Calu3 (cell line): Measurements from ENCODE around the gene SLC25A30. TPM values are rescaled to one million over a fixed set of nuclear protein-coding genes. Genes with fewer than 3 reads are reported as not detected.
"Not testable (repeated sequence)": the region's sequence is repeated elsewhere in the genome, so short reads cannot be mapped to it uniquely, and the experiment has no call there.

Source experiments
- BruUV-seq: library from RNA; stranded (reverse); fragments of 400-500 nt; replicated peaks from 2 replicates; lab custom pipeline; 2021; lab: Mats Ljungman, UMichigan
- CTCF ChIA-PET: fragments of 300-600 bp; sonication (Branson Sonifier 250); formaldehyde crosslinking; loops from one replicate; lab custom pipeline; 2022; ENCODE audit warnings: antibody characterized with exemption; lab: Charles Lee
- DNase-seq: peaks from one replicate; pipeline ENCODE4 v3.0.0; 2022
- H3K27ac Mint-ChIP-seq: one replicate; pipeline ENCODE4 v1.8.0; 2022; ENCODE audit warnings: mixed read lengths; ENCODE audit not compliant: unreplicated experiment
- H3K27me3 Mint-ChIP-seq: one replicate; pipeline ENCODE4 v1.8.0; 2022; ENCODE audit warnings: mixed read lengths; ENCODE audit not compliant: unreplicated experiment
- H3K36me3 Mint-ChIP-seq: one replicate; pipeline ENCODE4 v1.8.0; 2022; ENCODE audit warnings: mild to moderate bottlenecking, moderate library complexity, mixed read lengths; ENCODE audit not compliant: insufficient read depth, unreplicated experiment
- H3K4me1 Mint-ChIP-seq: one replicate; pipeline ENCODE4 v1.8.0; 2022; ENCODE audit warnings: mild to moderate bottlenecking, low read depth, mixed read lengths; ENCODE audit not compliant: unreplicated experiment
- H3K4me3 Mint-ChIP-seq: one replicate; pipeline ENCODE4 v1.8.0; 2022; ENCODE audit warnings: mild to moderate bottlenecking, low read depth, moderate library complexity, mixed read lengths; ENCODE audit not compliant: unreplicated experiment
- H3K9me3 Mint-ChIP-seq: one replicate; pipeline ENCODE4 v1.8.0; 2022; ENCODE audit warnings: low read depth, mixed read lengths; ENCODE audit not compliant: unreplicated experiment
- intact Hi-C: fragments of 100-400 bp; cut with micrococcal nuclease; formaldehyde crosslinking; loops from one replicate; pipeline ENCODE4 v1.10.0; 2022; ENCODE audit not compliant: unreplicated experiment
- total RNA-seq: library from RNA; stranded (reverse); gene quantifications from 2 replicates; pipeline ENCODE4 v1.2.3, GENCODE V29; 2022
- TF ChIP-seq, protein P1 (sequence below): fragments of 200-600 bp; IDR thresholded peaks from one replicate; pipeline ENCODE4 v1.8.0; 2022; ENCODE audit warnings: antibody characterized with exemption; ENCODE audit not compliant: unreplicated experiment

Gene SLC25A30
- total RNA-seq, 1 experiment from 2014 or later, result 18.2 TPM

DNA sequence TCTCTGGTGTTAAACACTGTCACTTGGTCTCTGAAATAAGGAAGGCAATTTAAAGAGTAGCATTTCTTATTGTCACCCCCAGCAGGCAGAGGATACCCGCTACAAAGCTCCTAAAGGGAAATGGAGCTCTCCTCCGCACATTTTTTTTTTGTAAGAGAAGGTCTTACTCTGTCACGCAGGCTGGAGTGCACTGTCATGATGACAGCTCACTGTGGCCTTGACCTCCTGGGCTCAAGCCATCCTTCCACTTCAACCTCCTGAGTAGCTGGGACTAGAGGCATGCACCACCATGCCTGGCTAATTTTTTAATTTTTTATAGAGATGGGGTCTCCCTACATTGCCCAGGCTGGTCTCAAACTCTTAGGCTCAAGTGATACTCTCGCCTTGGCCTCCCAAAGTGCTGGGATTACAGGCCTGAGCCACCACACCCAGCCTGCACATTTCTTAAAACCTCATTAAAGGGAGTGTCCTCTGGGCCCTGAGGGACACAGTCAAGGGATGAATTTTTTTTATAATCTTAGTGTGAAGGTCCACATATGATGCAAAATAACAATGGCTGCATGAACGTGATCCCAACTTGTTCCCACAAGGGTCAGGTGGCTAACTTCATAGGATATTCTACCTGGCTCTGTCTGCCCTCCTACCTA, 32.1 kb downstream of the SLC25A30 start:
- H3K27ac Mint-ChIP-seq, result no peak overlapping the region
- H3K4me3 Mint-ChIP-seq, result no peak overlapping the region
- intact Hi-C loops, result no loop called here
- H3K27me3 Mint-ChIP-seq, result no peaks in the 10 kb centered on the region
- CTCF ChIA-PET, result no interaction called here
- no peaks in the 10 kb centered on the region for H3K4me1 Mint-ChIP-seq
- no TSS peak for BruUV-seq
- H3K9me3 Mint-ChIP-seq, result no peaks in the 10 kb centered on the region
- peaks cover 2% of the 10 kb centered on the region for H3K36me3 Mint-ChIP-seq
- DNase-seq, result no peak
- TF ChIP-seq, protein P1, sequence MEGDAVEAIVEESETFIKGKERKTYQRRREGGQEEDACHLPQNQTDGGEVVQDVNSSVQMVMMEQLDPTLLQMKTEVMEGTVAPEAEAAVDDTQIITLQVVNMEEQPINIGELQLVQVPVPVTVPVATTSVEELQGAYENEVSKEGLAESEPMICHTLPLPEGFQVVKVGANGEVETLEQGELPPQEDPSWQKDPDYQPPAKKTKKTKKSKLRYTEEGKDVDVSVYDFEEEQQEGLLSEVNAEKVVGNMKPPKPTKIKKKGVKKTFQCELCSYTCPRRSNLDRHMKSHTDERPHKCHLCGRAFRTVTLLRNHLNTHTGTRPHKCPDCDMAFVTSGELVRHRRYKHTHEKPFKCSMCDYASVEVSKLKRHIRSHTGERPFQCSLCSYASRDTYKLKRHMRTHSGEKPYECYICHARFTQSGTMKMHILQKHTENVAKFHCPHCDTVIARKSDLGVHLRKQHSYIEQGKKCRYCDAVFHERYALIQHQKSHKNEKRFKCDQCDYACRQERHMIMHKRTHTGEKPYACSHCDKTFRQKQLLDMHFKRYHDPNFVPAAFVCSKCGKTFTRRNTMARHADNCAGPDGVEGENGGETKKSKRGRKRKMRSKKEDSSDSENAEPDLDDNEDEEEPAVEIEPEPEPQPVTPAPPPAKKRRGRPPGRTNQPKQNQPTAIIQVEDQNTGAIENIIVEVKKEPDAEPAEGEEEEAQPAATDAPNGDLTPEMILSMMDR, result no peak

DNA sequence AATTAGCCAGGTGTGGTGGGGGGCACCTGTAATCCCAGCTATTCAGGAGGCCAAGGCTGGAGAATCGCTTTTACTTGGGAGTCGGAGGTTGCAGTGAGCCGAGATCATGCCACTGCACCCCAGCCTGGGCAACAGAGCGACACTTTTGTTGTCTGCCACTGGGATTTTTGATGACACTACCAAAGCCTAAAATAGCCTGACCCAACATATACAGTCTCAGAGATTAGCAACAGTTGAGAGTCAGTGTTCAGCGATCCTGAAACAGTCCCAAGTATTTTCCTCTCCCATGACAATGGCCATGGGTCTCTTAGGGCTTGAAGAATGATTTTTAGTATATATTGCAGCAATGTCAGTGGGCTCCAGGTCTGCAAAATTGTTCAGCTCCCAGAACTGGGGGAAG, 32.9 kb downstream of the SLC25A30 start:
- CTCF ChIA-PET, result no interaction called here
- Mint-ChIP-seq H3K27me3 (no peaks in the 10 kb centered on the region), H3K36me3 (no peaks in the 10 kb centered on the region), H3K9me3 (no peaks in the 10 kb centered on the region), H3K4me3 (no peak overlapping the region), H3K27ac (no peak overlapping the region), H3K4me1 (no peaks in the 10 kb centered on the region)
- intact Hi-C loops, result no loop called here
- DNase-seq, result no peak
- no TSS peak for BruUV-seq
- TF ChIP-seq, protein P1, result no peak

DNA sequence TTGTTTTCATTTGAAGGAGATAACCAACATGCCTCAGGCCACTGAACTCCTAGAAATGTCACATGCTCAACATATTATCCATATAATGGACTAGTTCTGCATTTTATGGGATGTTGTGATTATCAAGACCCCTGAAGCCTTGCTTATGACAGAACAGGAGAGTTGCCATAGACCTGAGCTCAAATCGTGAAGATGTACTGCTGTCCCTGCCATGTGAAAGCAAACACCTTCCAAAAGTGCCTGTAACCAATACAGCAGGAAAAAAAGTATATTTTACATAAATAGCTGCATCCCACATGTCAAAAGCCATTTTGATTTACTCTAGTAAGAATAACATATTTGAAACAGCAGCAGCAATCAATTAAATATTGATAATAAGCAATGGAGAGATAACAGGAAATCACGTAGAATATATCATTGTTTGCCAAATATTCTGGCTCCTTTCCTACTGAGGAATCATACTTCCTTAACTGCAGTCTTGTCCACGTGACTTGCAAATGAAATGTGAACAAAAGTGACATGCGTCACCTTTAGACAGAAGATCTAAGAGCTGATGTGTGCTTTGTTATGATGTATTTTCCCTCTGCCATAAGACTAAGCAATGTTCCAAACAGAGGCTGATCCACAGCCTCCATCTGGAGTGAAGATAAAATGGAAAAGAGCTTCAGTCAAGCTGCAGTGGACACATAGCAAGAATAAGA, 33.5 kb downstream of the SLC25A30 start:
- H3K36me3 Mint-ChIP-seq, result no peaks in the 10 kb centered on the region
- no peak overlapping the region for H3K4me3 Mint-ChIP-seq
- intact Hi-C loops, result no loop called here
- H3K9me3 Mint-ChIP-seq, result no peaks in the 10 kb centered on the region
- DNase-seq, result no peak
- CTCF ChIA-PET, result no interaction called here
- no peak overlapping the region for H3K27ac Mint-ChIP-seq
- H3K27me3 Mint-ChIP-seq, result no peaks in the 10 kb centered on the region
- TF ChIP-seq, protein P1, result no peak
- H3K4me1 Mint-ChIP-seq, result no peaks in the 10 kb centered on the region
- no TSS peak for BruUV-seq

DNA sequence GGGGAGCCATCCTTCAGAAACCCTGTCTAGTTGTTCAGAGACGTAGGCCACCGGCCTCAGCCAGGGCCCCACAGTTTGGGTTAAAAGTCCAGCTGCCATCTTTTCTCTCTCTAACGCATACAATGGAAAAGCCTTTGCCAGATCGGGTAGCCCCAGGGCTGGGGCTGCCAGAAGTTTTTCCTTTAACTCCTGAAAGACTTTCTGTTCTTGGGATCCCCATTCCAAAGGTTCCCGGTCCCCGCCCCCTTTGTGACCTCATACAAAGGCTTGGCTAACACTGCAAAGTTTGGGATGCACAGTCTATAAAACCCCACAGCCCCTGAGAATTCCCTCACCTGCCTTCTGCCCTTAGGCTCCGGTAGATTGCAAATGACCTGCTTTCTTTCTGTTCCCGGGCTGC, 35.4 kb downstream of the SLC25A30 start:
- H3K4me1 Mint-ChIP-seq, H3K36me3 Mint-ChIP-seq, H3K4me3 Mint-ChIP-seq, DNase-seq, BruUV-seq, CTCF ChIA-PET, H3K27ac Mint-ChIP-seq, intact Hi-C loops, H3K9me3 Mint-ChIP-seq, H3K27me3 Mint-ChIP-seq: not testable (repeated sequence)

DNA sequence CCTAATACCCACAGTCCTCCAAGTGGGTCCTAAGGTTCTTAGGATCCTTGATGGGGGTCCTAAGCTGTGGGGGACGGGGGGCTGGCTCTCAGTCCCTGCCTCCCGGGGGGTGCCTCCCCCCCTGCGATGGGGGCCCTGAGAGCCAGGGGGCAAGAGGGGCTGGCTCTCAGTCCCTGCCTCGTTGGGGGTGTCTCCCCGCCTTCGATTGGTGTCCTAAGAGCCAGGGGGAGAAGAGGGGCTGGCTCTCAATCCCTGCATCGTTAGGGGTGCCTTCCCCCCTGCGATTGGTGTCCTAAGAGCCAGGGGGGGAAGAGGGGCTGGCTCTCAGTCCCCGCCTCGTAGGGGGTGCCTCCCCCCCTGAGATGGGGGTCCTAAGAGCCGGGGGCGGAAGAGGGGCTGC, 37.0 kb downstream of the SLC25A30 start:
- H3K27me3 Mint-ChIP-seq, result no peaks in the 10 kb centered on the region
- CTCF ChIA-PET, result no interaction called here
- DNase-seq, result no peak
- no peak overlapping the region for H3K27ac Mint-ChIP-seq
- H3K36me3 Mint-ChIP-seq, result peaks cover 6% of the 10 kb centered on the region
- H3K4me3 Mint-ChIP-seq, result no peak overlapping the region
- BruUV-seq, result no TSS peak
- H3K9me3 Mint-ChIP-seq, result no peaks in the 10 kb centered on the region
- H3K4me1 Mint-ChIP-seq, result no peaks in the 10 kb centered on the region
- TF ChIP-seq, protein P1, result no peak
- intact Hi-C loops, result no loop called here

DNA sequence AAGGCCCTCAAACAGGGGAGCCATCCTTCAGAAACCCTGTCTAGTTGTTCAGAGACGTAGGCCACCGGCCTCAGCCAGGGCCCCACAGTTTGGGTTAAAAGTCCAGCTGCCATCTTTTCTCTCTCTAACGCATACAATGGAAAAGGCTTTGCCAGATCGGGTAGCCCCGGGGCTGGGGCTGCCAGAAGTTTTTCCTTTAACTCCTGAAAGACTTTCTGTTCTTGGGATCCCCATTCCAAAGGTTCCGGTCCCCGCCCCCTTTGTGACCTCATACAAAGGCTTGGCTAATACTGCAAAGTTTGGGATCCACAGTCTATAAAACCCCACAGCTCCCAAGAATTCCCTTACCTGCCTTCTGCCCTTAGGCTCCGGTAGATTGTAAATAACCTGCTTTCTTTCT, 37.5 kb downstream of the SLC25A30 start:
- H3K27me3 Mint-ChIP-seq, BruUV-seq, intact Hi-C loops, H3K36me3 Mint-ChIP-seq, DNase-seq, H3K4me1 Mint-ChIP-seq, H3K9me3 Mint-ChIP-seq, CTCF ChIA-PET, H3K27ac Mint-ChIP-seq, H3K4me3 Mint-ChIP-seq: not testable (repeated sequence)

DNA sequence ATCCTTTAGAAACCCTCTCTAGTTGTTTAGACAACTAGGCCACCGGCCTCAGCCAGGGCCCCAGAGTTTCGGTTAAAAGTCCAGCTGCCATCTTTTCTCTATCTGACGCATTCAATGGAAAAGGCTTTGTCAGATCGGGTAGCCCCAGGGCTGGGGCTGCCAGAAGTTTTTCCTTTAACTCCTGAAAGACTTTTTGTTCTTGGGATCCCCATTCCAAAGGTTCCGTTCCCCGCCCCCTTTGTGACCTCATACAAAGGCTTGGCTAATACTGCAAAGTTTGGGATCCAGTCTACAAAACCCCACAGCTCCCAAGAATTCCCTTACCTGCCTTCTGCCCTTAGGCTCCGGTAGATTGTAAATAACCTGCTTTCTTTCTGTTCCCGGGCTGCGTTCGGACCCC, 38.7 kb downstream of the SLC25A30 start:
- H3K36me3 Mint-ChIP-seq, H3K27me3 Mint-ChIP-seq, DNase-seq, H3K4me3 Mint-ChIP-seq, intact Hi-C loops, H3K9me3 Mint-ChIP-seq, H3K4me1 Mint-ChIP-seq, BruUV-seq, CTCF ChIA-PET, H3K27ac Mint-ChIP-seq: not testable (repeated sequence)
